SJCRH30 (cell line): ENCODE data around the gene ZNF396. TPM values are rescaled to one million over a fixed set of nuclear protein-coding genes. Genes with fewer than 3 reads are reported as not detected.

Experiments
- DNase-seq, 2 experiments: peaks; one replicate each; pipeline ENCODE4 v3.0.0-alpha.2; 2015 to 2020
- H3K27ac ChIP-seq: fragments of 250-450 bp; sonication (Bioruptor Pico); 2 replicates; pipeline ENCODE4 v1.5.1; 2020; ENCODE audit warnings: mild to moderate bottlenecking, moderate library complexity
- H3K27me3 ChIP-seq: fragments of 250-450 bp; sonication (Bioruptor Pico); 2 replicates; pipeline ENCODE4 v1.5.1; 2020; ENCODE audit warnings: mild to moderate bottlenecking, moderate library complexity
- H3K36me3 ChIP-seq: fragments of 250-450 bp; sonication (Bioruptor Pico); 2 replicates; pipeline ENCODE4 v1.5.1; 2020; ENCODE audit warnings: mild to moderate bottlenecking, moderate library complexity
- H3K4me1 ChIP-seq: fragments of 250-450 bp; sonication (Bioruptor Pico); 2 replicates; pipeline ENCODE4 v1.5.1; 2020; ENCODE audit warnings: mild to moderate bottlenecking, moderate library complexity
- H3K4me3 ChIP-seq: fragments of 250-450 bp; sonication (Bioruptor Pico); 2 replicates; pipeline ENCODE4 v1.5.1; 2020; ENCODE audit warnings: mild to moderate bottlenecking, moderate library complexity
- H3K9me3 ChIP-seq: fragments of 250-450 bp; sonication (Bioruptor Pico); replicated peaks from 2 replicates; pipeline ENCODE4 v1.5.1; 2020; ENCODE audit warnings: mild to moderate bottlenecking, moderate library complexity
- total RNA-seq: library from RNA; depleted of rRNA; stranded (reverse); fragments of >200 nt; shearing (Covaris generic); gene quantifications from 2 replicates; pipeline ENCODE4 v1.2.3, GENCODE V29; 2014; rRNA removed

The ZNF396 gene
- total RNA-seq: 0.06 and 0.10 TPM in 2 replicates

DNA sequence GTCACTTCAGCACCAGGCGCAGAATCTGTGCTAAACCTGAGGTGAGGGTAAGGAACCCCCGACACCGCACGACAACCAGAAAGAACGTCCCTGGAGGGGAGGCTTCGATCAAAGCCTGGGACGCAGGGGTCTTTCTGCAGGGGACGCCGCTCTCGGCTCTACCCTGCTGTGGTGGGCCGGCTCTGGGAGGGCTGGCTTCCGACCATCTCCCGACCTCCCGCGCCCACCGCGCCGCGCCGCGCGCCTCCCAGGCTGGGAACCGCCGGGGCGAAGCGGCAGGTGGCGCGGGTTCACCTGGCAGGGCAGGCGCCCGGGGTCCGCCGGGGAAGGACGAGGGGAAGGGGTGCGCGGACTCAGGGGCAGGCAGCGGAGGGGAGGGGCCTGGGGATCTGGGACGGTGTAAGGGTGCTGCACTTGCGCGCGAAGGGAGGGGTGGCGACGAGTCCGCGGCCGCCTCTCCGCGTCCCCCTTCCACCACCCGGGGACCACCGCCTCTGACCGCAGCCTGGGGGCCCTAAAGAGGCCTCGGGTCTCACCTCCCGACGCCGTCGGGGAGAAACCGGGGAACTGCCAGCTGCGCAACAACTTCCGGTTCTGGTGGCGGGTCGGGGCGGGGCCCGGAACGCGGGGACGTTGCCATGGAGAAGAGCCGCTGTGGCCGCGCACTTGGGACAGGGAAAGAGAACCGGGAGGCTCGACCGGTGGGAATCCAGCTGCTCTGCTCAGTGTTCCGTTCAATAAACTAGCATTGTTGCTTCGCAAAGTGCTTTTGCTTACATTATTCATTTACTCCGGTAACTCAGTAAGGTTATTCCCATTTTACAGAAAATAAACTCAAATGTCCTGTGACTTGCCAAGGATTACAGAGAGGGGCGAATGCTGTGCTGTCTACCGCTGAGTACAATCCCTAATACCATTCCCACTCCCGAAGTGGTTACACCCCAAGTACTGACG, at the start of gene ZNF396:
TSS of gene ZNF396 (minus strand) at position 596 of the 954 bp plus-strand sequence. CDS start 3,045 bp downstream, outside the sequence.
- no peaks in the 10 kb centered on the region for H3K36me3 ChIP-seq
- no peak within 1 kb of the TSS for H3K27ac ChIP-seq
- DNase-seq: peak; percentile 38 to 39
- H3K9me3 ChIP-seq: no peaks in the 10 kb centered on the region
- peak within 1 kb of the TSS; percentile 61 for H3K4me3 ChIP-seq
- H3K4me1 ChIP-seq: no peaks in the 10 kb centered on the region
- no peaks in the 10 kb centered on the region for H3K27me3 ChIP-seq

DNA sequence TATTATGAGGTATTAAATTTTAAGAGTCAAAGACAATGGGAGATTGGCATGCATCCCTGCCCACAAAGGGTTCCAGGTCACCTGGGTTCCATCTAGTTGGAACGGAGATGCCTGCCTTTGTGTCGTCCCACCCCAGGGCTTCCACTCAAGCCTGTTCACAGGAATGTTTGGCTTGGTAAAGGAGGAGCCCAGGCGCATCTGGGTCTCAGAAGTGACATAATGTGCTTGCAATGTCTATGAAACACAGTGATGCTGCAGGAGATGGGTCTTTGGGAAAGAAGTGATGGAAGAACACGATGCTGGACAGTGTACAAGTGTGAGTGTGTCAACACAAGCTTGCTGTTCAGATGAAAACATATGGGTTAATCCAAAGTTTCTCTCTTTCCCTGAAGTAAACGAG, 49.6 kb upstream of the ZNF396 start:
- Histone ChIP-seq H3K27me3 (no peaks in the 10 kb centered on the region), H3K36me3 (no peaks in the 10 kb centered on the region), H3K27ac (no peak overlapping the region), H3K9me3 (no peaks in the 10 kb centered on the region), H3K4me3 (no peak overlapping the region), H3K4me1 (no peaks in the 10 kb centered on the region)
- no peak for DNase-seq

DNA sequence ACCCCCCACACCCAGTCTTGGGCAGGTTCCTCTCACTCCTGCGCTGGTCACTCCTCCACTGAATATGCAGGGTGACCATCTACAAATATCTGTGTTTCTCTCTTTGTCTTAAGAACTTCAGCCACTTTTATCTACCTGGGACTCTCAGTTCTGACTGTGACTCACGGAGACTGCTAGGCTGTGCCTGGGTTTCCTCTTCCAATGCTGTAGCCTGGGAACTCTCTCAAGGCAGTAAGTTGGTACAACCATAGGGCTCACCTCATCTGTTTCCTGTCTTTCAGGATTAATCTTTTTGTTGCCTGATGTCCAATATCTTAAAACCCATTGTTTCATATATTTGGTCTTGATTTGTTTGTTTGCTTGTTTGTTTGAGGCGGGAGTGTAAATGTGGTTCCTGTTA, 47.2 kb upstream of the ZNF396 start:
- Histone ChIP-seq H3K4me3 (no peak overlapping the region), H3K36me3 (no peaks in the 10 kb centered on the region), H3K27ac (no peak overlapping the region), H3K9me3 (no peaks in the 10 kb centered on the region), H3K4me1 (no peaks in the 10 kb centered on the region), H3K27me3 (no peaks in the 10 kb centered on the region)
- no peak for DNase-seq

DNA sequence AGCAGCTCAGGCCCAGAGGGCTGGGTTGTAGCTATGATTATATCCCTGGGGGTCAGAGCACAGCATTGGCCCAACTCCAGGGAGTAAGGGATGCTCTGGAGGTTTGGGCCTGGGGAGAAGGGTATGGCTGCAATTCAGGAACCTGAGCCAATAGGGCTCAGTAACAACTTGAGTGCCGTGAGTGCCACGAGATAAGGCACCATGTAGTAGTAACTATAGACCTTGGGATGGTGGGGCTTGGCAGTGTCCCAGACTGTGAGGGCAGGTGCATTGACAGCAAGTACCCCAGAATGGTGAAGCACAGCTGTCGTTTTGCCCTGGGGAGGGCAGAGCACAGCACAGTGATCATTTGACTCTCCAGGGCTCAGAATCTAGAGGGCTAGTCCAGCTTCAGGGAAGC, 45.1 kb upstream of the ZNF396 start:
- H3K4me3 ChIP-seq: no peak overlapping the region
- H3K9me3 ChIP-seq: no peaks in the 10 kb centered on the region
- H3K4me1 ChIP-seq: no peaks in the 10 kb centered on the region
- H3K36me3 ChIP-seq: no peaks in the 10 kb centered on the region
- no peaks in the 10 kb centered on the region for H3K27me3 ChIP-seq
- no peak overlapping the region for H3K27ac ChIP-seq
- DNase-seq: peak in 1 of 2 experiments; percentile 28

DNA sequence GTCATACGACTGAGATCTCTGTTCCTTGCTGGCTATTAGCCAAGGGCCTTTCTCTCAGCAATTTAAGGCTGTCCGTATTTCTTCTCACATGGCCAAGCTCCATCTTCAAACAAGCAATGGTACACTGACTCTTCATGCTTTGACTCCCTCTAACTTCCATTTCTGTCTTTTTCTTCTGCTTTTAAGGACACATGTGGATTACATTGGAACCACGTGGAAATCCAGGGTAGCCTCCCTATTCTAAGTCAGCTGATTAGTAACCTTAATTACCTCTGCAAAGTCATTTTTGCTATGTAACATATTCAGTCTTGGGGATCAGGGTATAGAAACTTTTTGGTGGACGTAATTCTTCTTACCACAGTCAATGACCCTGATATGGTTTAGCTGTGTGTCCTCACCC, 41.5 kb upstream of the ZNF396 start:
- H3K9me3 ChIP-seq: no peaks in the 10 kb centered on the region
- H3K4me1 ChIP-seq: no peaks in the 10 kb centered on the region
- H3K36me3 ChIP-seq: no peaks in the 10 kb centered on the region
- H3K27ac ChIP-seq: no peak overlapping the region
- no peaks in the 10 kb centered on the region for H3K27me3 ChIP-seq
- no peak overlapping the region for H3K4me3 ChIP-seq
- DNase-seq: no peak

DNA sequence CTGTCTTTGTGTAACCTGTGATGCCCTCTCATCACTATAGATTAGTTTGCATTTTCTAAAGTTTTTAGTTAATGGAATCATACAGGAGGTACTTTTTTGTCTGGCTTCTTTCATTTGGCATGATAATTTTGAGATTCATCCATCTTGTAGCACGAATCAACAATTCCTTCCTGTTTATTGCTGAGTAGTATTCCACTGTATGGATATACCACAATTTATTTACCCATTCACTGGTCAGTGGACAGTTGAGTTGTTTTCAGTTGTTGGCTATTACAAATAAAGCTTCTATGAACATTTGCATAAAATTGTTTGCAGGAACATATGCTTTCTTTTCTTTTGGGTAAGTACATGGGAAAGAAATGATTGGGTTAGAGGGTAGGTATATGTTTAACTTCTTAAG, 40.1 kb upstream of the ZNF396 start:
- no peaks in the 10 kb centered on the region for H3K9me3 ChIP-seq
- no peak for DNase-seq
- H3K36me3 ChIP-seq: no peaks in the 10 kb centered on the region
- H3K4me3 ChIP-seq: no peak overlapping the region
- no peaks in the 10 kb centered on the region for H3K27me3 ChIP-seq
- no peak overlapping the region for H3K27ac ChIP-seq
- no peaks in the 10 kb centered on the region for H3K4me1 ChIP-seq

DNA sequence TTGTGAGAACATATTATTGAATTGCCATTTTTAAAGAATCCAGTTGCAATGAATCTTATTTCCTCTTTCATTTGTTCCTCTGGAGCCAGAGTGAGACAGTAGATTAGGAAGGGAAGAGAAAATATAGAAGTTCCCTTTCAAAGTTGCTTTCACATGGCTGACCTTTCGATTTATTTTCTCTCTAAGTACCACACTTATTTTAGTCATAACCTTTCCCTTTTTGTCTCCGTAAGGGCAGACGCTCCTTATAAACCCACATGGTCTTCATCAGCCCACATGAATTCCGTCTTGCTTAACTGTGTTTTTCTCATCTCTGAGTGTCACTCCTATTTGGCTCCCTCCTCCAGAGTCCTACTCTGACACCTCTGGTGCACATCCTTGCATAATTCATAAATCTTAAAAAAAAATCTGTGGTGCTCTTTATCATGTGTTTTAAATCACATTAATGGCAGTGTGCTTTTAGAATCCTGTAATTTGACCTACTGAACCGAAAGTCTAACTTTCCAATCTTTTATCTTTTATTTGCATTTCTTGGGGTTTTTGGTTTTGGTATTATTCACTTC, 38.5 kb upstream of the ZNF396 start:
- no peak overlapping the region for H3K27ac ChIP-seq
- H3K4me3 ChIP-seq: no peak overlapping the region
- no peaks in the 10 kb centered on the region for H3K4me1 ChIP-seq
- no peak for DNase-seq
- H3K9me3 ChIP-seq: no peaks in the 10 kb centered on the region
- H3K27me3 ChIP-seq: no peaks in the 10 kb centered on the region
- H3K36me3 ChIP-seq: no peaks in the 10 kb centered on the region

DNA sequence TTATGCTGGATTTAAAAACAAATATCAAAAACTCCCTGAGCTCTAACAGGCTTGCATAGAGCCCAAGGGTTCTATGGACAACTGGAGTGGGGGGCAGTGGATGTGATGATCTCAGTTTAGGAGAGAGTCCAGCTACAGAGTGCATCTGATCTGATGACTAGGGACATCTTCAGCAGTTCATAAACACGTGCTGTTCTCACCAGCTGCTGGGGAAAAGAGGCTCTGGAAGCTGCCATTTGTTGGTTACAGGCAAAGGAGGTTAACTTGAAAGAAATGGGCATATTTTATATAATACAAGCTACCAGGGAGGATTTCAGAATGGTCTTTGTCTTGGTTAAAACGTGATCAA, 36.0 kb upstream of the ZNF396 start:
- Histone ChIP-seq H3K9me3 (no peaks in the 10 kb centered on the region), H3K4me3 (no peak overlapping the region), H3K27ac (no peak overlapping the region), H3K36me3 (no peaks in the 10 kb centered on the region), H3K4me1 (no peaks in the 10 kb centered on the region), H3K27me3 (no peaks in the 10 kb centered on the region)
- DNase-seq: no peak

DNA sequence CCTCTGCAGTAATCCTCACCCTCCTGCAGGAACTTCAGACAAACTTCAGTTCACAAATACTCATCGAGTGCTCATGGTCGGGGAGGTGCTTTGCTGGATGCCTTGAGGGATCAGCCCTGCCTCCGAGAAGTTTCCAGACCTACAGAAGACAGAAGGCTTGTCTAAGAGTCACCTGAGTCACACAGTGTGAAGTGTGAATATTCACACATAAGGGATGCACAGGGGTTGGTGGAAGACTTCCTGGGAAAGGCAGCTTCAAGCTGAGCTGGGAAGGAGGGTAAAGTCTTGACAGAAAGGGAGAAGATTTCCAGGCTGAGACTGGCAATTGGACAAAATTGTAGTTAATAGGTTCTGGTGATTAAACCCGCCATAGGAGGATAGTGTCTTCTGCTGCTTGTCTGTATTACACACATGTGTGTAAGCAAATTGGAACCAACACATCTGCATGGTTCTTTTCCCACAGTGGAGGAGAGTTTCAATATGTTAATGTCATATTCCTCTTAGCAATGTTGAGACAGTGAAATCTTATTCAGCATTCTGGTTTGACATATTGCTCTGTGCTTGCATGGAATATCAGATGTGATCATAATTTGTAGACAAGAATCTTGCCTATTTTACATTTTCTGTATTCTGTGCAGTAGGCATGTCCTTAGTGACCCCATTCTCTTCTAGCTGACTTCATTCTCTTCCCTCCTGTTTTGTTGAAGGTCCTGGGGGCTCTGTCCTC, 34.7 kb upstream of the ZNF396 start:
- Histone ChIP-seq H3K27me3 (no peaks in the 10 kb centered on the region), H3K4me3 (no peak overlapping the region), H3K4me1 (no peaks in the 10 kb centered on the region), H3K9me3 (no peaks in the 10 kb centered on the region), H3K36me3 (no peaks in the 10 kb centered on the region), H3K27ac (no peak overlapping the region)
- no peak for DNase-seq

DNA sequence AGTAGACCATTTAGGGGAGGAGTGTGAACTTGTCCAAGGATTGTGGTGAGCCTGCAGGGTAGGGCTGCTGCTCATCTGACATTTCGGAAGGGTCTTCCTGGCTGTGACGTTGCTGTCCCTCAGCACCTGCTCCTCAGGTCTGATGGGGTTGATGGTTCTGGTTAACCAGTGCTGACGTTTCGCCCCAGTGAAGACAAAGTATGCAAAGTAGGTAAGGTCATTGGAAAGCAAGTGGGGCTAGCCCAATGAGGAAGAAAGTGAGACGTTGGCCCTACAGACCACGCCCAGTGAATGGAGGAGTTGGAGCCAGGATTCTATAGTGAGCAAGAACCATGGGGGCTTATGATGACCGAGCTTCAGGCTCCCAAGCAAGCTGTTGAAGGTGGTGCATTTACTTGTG, 33.4 kb upstream of the ZNF396 start:
- Histone ChIP-seq H3K27ac (no peak overlapping the region), H3K9me3 (no peaks in the 10 kb centered on the region), H3K4me3 (no peak overlapping the region), H3K4me1 (no peaks in the 10 kb centered on the region), H3K27me3 (no peaks in the 10 kb centered on the region), H3K36me3 (no peaks in the 10 kb centered on the region)
- no peak for DNase-seq

DNA sequence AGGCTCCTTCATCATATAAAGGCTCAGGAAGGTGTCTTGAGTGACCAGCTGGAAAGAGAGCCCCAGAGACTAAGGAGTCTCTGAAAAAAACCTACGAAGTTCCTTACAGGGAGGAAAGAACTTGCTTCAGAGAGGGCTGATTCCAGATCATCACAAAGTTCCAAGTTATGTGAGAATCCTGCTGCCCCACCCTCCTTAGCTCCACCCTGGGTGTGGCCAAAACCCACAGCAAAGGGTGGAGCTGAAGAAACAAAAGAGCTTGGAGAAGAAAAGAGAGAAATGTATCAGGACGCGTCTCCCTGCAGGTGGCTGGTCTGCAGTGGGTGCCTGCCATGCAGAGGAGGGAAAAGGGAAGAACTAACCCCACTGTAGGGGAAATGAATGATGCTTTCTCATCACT, 32.8 kb upstream of the ZNF396 start:
- DNase-seq: no peak
- Histone ChIP-seq H3K36me3 (no peaks in the 10 kb centered on the region), H3K9me3 (no peaks in the 10 kb centered on the region), H3K27ac (no peak overlapping the region), H3K4me1 (no peaks in the 10 kb centered on the region), H3K27me3 (no peaks in the 10 kb centered on the region), H3K4me3 (no peak overlapping the region)

DNA sequence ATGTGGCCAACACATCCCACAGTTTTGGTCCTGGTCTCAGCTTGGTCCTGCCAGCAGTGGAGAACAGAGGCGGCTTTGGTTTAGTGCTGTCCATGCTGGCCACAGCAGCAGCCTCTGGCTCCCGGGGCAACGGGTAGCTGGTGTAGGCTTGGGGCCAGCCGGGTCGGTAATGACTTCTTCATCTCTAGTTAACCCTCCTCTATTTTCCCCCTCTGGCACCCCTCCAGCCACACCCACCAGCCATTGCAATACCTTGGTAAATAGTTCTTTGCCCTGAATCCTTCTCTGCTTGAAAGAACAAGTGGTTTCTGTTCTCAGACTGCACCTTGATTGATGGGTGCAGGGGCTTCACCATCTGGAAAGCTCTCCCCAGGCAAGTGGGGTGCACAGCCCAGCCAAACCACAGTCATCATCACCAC, 31.7 kb upstream of the ZNF396 start:
- no peak for DNase-seq
- Histone ChIP-seq H3K27me3 (no peaks in the 10 kb centered on the region), H3K9me3 (no peaks in the 10 kb centered on the region)

DNA sequence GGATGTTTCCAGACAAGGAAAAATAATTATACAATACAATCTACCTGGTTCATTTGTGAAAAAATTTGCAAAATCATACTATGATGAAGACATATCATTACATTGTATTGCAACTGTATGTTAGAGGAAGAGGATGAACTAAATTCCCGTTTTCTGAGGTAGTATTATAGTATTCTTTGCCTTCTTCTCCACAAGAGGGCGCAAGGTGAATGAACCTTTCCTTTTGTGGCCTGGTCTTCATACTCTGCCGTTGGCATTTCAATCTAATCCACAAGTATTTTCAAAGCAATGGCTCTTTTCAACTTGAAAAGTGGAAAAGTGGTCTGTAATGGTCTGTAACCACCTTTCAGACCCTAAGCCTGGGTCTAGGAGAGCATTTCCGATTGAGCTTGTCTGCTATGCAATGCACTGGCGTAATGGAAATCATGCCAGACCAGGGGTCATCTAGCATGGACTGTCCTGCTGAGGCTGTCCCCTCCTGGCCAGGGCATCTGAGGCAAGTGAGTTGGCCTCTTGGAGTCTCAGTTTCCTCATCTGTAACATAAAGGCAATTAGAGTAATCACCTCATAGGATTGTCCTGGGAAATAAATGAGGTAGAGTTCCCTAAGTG, 30.8 kb upstream of the ZNF396 start:
- Histone ChIP-seq H3K4me1 (no peaks in the 10 kb centered on the region), H3K9me3 (no peaks in the 10 kb centered on the region), H3K27me3 (no peaks in the 10 kb centered on the region), H3K27ac (no peak overlapping the region), H3K4me3 (no peak overlapping the region), H3K36me3 (no peaks in the 10 kb centered on the region)
- peak; percentile 16 to 74 for DNase-seq

More for the DNA sequence above, 31.7 kb upstream of the ZNF396 start:
- Histone ChIP-seq H3K27ac (no peak overlapping the region), H3K4me3 (no peak overlapping the region), H3K36me3 (no peaks in the 10 kb centered on the region), H3K4me1 (no peaks in the 10 kb centered on the region)

DNA sequence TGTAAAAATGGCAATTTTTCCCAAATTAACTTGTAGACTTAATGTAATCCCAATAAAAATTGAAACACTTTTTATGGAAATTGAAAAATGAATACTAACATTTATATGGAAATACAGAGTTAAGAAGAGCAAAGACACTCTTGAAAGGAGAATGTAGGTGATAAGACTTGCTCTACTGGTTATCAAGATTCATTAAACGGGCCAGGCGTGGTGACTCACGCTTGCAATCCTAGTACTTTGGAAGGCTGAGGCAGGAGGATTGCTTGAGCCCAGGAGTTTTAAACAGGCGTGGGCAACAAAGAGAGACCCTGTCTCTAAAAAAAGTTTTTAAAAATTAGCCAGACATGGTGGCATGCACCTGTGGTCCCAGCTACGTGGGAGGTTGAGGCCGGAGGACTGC, 29.5 kb upstream of the ZNF396 start:
- DNase-seq: no peak
- no peak overlapping the region for H3K4me3 ChIP-seq

DNA sequence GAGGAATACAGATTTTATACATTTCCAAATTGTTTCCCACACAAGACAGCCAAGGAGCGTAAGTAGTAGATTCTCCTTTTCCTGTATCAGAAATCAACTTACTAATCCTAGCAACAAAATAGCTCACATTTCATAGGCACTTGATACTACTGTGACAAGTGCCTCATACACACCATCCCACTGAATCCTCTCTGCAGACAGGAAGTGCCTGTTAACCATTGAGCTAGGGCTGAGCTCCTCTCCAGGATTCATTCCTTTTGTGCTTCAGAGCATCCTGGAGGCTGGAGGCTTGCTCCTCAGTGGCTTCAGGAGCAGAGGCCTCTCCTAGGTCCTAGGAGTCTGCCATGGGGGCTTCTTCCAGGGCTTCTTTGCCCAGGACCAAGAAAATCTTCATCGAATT, 20.8 kb upstream of the ZNF396 start:
- Histone ChIP-seq H3K4me1 (no peaks in the 10 kb centered on the region), H3K4me3 (no peak overlapping the region), H3K27me3 (no peaks in the 10 kb centered on the region), H3K36me3 (no peaks in the 10 kb centered on the region), H3K27ac (no peak overlapping the region), H3K9me3 (no peaks in the 10 kb centered on the region)
- no peak for DNase-seq

More for the DNA sequence above, 29.5 kb upstream of the ZNF396 start:
- no peak overlapping the region for H3K27ac ChIP-seq
- no peaks in the 10 kb centered on the region for H3K36me3 ChIP-seq
- H3K4me1 ChIP-seq: no peaks in the 10 kb centered on the region
- no peaks in the 10 kb centered on the region for H3K27me3 ChIP-seq
- H3K9me3 ChIP-seq: no peaks in the 10 kb centered on the region
